Measurements from ENCODE around the gene AKR1D1. TPM values are rescaled to one million over a fixed set of nuclear protein-coding genes. Genes with fewer than 3 reads are reported as not detected.
"Not testable (repeated sequence)": the region's sequence is repeated elsewhere in the genome, so short reads cannot be mapped to it uniquely, and the experiment has no call there.

The AKR1D1 gene, protein sequence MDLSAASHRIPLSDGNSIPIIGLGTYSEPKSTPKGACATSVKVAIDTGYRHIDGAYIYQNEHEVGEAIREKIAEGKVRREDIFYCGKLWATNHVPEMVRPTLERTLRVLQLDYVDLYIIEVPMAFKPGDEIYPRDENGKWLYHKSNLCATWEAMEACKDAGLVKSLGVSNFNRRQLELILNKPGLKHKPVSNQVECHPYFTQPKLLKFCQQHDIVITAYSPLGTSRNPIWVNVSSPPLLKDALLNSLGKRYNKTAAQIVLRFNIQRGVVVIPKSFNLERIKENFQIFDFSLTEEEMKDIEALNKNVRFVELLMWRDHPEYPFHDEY
- not detected in 2 replicates for total RNA-seq (2014; rRNA removed; shearing (Covaris generic))

DNA sequence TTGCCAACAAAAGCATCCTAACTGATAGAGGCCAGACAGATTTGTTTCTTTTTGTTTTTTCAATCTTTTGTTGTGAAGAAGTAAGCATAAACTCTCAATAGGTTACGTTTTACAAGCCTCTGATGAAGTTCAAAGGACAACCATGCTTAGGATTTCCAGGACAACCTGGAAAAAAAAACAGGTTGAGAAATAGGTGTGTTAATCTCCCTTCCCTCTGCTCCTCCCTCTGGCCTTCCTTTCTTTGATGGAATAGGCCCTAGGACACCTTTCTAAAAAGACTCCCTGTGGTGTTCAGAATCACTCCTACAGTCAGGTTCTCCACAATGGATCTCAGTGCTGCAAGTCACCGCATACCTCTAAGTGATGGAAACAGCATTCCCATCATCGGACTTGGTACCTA lies at the start of gene AKR1D1:
TSS of gene AKR1D1 (plus strand) at position 264 of the 400 bp plus-strand sequence. CDS start at position 324, 60 bp downstream.
- DNase-seq (ENCODE audit: low spot score), result no peak

DNA sequence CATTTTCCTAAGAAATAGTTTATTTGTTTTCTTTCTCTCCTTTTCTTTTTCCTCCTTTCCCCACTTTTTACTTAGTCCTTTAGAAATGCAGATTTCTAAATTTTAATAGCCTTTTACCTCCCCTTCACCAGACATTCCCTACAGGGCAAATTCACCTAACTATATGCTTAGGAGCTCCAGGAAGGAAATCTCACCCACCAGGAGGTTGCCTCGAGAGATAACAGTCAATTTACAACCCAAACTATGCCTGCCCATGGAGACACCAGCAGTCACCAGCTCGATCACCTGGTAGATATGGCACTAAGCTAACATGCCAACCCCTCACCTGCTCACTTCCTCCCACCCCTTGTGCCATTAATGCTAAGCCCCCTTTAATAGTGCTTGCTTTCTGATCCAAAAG lies 49.2 kb upstream of the AKR1D1 start:
- no peak for DNase-seq (ENCODE audit: low spot score)

DNA sequence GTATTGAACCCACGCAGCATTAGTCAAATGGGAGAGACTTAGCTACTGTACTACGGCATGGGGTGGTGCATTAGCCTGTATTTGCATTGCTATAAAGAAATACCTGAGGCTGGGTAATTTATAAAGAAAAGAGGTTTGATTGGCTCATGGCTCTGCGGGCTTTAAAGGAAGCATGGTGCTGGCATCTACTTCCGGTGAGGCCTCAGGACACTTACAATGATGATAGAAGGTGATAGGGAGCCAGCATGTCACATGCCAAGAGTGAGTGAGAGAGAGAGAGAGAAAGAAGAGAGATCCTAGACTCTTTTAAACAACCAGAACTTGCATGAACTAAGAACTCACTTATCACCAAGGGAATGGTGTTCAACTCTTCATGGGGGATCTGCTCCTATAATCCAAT lies 47.1 kb upstream of the AKR1D1 start:
- no peak for DNase-seq (ENCODE audit: low spot score)

DNA sequence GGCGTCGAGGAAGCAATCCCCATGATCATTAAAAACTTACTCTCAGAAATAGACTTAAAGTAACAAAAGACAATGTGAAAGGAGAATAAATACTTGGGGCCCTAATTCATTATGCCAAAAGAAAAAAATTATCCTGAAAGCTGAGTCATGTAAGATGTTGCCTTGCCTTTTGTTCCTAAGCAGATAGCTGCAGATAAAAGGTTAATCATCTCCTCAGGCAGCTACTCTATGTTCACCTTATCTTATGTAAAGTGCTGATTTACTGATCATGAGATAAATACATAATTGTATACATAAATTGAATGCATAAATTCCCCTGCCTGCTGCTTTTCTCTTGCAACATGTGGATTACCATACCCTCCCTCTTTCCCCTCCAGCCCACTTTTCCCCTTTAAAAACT lies 46.3 kb upstream of the AKR1D1 start:
- no peak for DNase-seq (ENCODE audit: low spot score)

DNA sequence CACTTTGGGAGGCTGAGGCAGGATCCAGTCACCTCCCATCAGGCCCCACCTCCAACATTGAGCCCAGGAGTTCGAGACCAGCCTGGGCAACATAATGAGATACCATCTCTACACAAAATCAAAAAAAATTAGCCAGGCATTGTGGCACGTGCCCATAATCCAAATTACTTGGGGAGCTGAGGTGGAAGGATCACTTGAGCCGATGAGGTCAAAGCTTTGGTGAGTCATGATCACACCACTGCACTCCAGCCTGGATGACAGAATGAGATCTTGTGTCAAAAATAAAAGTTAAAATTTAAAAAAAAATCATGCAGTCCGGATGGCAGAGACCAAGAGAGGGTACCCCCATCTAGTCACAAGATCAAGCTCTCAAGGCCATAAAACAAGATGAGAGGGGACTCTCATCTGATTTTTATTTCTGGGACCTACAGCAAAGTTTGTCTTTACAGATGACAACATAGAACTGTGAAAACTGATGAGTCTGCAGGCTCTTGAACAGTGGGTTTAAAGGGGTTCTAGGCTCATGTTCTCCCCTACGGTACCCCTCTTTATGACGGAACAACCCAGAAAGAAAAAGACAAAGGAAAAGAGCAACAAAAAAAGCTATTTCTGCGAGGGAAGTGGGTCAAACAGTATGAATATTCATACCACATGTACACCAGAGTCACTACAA lies 45.4 kb upstream of the AKR1D1 start:
- peak; percentile 22 for DNase-seq (ENCODE audit: low spot score)

DNA sequence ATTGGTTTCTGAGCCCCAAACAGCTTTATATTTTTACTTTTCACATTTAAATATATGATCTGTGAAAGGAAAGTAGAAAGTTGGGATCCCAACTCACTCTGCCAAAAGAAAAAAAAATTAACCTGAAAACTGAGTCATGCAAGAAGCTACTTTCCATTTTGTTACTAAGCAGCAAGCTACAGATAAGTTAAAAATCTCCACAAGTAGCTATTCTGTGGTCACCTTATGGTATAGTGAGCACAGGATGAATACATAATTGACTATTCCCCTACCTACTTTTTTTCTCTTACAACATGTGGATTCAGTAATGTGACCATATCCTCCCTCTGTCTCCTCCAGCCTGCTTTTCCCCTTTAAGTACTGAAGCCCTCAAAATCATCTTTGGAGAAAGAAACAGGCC lies 44.1 kb upstream of the AKR1D1 start:
- no peak for DNase-seq (ENCODE audit: low spot score)

DNA sequence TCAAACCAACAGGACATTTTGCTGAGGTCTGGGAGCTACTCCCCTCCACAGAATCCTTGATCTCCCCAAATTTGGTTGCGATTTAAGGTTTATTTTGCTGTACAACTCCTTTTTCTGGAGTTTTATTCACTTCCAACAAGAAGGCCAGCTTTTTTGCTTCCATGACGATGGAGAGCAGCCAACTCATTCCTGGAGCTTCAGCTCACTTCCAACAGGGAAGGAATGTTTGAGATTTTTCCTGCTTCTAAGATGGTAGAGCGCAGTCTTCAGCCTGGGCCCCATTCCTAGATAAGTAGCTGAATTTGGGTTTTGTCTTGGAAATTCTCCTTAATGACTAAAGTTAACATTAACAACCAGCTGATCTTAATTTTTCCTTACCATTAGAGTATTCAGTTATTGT lies 43.5 kb upstream of the AKR1D1 start:
- DNase-seq (ENCODE audit: low spot score), result no peak

DNA sequence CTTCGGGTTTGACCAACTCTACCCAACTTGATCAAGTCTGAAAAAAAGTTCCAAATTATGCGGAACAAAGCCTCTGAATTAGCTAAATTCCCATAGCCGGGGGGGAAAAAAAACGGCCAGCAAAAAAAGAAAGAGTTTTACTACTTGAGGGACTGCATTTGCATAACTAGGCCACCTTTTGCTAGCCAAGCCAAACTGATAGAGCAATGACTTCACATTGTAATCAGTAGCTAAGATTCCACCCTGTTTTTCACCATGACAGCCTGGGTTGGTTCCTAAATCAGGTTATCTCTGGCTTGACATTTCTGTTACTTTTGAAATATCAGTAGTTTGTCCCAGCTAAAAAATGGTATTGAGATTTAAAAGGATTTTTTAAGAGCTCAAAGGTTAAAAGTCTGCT lies 43.0 kb upstream of the AKR1D1 start:
- no peak for DNase-seq (ENCODE audit: low spot score)

DNA sequence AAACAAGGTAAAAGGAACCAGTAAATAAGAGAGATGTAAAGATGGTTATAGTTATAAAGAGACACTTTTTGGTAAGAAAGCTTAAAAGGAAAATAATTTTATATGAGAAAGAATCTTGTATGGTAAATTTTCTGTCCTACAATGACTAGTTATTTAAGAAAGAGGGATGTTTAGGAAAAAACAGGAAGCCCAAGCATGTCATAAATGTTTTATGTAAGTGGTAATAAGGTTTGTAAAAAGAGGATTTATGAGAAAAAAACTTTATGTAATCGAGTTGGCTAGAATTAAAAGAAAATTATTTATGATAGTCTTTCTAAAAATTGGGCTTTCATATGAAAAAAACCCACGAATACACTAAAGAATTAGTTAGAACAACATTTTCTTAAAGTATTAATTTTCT lies 40.1 kb upstream of the AKR1D1 start:
- DNase-seq (ENCODE audit: low spot score), result no peak

DNA sequence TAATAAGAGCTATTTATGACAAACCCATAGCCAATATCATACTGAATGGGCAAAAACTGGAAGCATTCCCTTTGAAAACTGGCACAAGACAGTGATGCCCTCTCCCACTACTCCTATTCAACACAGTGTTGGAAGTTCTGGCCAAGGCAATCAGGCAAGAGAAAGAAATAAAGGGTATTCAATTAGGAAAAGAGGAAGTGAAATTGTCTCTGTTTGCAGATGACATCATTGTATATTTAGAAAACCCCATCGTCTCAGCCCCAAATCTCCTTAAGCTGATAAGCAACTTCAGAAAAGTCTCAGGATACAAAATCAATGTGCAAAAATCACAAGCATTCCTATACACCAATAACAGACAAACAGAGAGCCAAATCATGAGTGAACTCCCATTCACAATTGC lies 36.2 kb upstream of the AKR1D1 start:
- DNase-seq (ENCODE audit: low spot score), result not testable (repeated sequence)

DNA sequence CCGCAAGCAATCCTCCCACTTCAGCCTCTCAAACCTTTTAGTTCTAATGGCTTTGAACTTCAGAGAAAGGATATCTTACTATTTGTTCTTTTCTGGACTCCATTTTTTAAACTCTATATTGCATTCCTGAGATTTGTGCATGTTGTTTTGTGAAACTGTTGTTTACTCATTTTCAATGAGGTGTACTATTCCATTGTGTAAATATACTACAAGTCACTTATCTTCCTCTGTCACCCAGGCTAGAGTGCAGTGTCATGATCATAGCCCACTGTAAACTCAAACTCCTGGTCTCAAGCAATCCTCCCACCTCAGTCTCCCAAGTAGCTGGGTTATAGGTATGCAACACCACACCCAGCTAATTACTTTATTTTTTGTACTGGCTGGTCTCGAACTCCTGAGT lies 31.4 kb upstream of the AKR1D1 start:
- no peak for DNase-seq (ENCODE audit: low spot score)

DNA sequence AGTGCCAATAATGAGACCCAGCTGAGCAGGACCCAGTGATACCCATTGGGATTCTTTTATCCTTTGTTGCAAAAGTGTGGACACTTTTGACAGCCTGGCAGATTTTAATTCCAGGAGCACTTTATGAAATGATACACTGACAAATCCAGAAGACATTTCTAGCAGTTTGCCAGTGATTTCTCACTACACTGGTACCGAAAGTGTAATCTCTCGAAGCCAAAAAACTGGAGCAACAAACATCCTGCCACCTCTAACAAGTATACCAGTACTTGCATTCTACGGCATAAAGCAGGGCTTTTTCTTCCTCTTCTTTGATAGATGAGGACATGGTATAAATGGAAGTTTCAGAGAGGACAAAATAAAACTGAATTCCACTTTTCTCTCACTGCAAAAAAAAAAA lies 28.4 kb upstream of the AKR1D1 start:
- DNase-seq (ENCODE audit: low spot score), result no peak

DNA sequence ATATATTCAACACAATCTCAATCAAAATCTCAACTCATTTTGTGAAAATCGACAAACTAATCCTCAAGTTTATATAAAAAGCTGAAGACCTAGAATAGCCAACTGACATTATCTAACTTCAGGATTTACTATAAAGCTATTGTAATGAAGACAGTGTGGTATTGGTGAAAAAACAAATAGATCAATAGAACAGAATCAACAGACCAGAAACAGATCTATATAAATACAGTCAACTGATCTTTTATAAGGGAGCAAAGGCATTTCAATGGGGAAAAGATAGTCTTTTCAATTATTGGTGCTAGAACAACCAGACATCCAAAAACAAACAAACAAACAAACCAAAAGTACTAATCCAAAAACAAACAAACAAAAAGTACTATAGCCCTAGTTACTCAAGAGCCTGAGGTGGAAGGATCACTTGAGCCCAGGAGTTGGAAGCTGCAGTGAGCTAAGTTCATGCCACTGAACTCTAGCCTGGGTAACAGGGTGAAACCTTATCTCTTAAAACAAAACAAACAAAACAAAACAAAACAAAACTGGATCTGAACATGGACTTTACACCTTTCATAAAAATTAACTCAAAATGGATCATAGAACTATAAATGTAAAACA lies 26.6 kb upstream of the AKR1D1 start:
- no peak for DNase-seq (ENCODE audit: low spot score)

DNA sequence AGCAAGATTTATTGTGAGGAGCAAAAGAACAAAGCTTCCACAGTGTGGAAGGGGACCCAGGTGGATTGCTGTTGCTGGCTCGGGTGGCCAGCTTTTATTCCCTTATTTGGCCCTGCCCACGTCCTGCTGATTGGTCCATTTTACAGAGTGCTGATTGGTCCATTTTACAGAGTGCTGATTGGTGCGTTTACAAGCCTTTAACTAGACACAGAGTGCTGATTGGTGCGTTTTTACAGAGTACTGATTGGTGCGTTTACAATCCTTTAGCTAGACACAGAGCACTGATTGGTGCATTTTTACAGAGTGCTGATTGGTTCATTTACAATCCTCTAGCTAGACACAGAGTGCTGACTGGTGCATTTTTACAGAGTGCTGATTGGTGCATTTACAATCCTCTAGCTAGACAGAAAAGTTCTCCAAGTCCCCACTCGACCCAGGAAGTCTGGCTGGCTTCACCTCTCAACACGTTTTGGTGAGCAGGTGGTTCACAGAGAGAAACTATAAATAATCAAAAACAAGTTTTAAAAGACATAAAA lies 24.5 kb upstream of the AKR1D1 start:
- DNase-seq (ENCODE audit: low spot score), result not testable (repeated sequence)

DNA sequence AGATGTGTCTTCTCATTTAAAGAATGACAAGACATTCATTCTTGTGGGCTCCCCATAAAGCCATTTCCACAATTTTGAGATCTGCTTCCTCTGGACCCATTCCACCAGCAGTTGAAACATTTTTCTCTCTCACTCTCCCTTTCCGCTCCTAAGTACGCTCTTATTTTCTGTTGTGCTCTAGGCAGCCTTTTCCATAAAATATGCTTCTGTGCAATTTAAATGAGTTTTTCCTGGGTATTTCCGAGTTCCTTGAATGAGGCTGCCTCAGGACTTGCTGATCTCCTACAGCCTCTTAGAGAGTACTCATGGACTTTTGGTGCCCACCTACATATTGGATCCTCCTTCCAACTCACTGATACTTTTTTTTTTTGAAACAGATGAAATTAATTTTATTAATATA lies 23.6 kb upstream of the AKR1D1 start:
- DNase-seq (ENCODE audit: low spot score), result no peak

DNA sequence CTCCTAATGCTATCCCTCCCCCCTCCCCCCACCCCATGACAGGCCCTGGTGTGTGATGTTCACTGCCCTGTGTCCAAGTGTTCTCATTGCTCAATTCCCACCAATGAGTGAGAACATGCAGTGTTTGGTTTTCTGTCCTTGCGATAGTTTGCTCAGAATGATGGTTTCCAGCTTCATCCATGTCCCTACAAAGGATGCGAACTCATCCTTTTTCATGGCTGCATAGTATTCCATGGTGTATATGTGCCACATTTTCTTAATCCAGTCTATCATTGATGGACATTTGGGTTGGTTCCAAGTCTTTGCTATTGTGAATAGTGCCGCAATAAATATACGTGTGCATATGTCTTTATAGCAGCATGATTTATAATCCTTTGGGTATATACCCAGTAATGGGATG lies 20.6 kb upstream of the AKR1D1 start:
- not testable (repeated sequence) for DNase-seq (ENCODE audit: low spot score)

DNA sequence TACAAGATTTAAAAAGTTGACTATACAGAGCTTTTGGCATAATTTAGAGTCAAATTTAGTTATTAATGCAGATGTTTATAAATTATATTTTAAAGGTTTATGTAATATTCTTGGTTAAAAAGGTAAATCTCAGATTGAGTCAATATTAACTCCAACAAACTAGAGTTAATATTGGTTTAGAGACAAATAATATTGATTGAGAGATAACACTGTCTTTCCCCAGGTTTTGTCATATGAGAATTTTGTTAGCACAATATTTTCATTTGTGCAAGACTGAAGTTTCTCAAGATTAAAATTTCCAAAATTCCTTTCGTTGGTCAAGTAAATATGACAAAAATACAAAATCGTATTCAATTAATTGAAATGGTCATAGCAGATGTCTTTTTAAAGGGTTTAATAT lies 12.9 kb upstream of the AKR1D1 start:
- DNase-seq (ENCODE audit: low spot score), result no peak

DNA sequence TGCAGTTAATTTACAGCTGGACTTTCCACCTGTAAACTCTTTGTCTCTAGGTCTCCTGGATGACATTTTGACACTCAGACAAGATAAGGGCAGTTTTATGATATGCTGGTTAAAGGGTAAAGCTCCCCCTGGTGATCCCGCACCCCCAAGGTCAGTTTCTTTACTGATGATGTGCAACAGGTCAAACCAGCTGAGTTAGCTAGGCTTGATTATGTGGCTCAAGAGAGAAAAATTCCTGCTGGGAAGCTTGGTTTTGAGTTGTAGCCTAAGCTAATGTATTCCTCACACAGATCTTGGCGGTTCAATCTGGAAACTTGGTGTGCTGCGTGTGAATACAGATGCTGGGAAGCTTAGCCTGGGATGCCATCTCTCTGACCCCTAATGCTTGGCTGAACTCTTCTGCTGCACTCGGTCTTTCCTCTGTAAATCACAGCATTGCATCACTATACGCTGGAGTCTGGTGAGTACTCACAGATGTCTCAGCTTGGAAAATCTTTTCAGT lies 11.4 kb upstream of the AKR1D1 start:
- DNase-seq (ENCODE audit: low spot score), result no peak

DNA sequence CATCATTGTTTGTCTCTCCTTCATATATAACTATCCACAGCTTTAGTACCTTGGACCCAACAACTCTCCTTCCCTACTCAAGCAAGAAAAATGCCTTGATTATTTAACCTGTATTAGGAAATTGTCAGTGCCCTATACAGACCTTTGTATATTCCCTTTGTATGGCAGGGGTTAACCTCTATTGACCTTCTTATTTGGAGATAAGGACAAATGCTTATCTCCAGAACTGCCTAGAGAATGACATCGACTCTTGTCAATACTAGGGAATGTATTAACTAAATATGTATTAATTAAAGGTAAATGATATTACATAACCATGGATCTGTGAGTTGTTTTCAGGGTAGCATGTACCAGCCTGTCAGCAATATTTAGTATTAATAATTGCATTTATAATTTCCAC lies 10.4 kb upstream of the AKR1D1 start:
- DNase-seq (ENCODE audit: low spot score), result no peak

DNA sequence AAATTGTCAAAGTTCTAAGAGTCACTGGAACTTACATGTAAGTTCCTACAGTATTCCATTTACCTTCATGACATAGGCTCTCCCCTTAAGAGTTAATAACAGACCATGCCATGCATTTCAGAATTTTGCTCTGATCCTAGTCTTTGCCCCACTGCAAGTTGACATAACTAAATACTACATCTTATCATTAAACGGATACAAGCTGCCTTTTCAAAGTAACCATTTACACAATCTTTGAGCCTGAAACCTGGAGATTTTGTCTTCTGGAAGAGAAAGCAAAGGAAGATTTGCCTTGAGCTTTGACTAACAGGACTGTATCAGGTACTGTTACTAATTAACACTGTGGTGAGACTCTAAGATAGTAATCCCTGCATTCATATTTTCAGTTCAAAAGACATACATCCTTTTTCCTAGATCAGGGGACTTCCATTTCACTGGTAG lies 9.3 kb upstream of the AKR1D1 start:
- no peak for DNase-seq (ENCODE audit: low spot score)

DNA sequence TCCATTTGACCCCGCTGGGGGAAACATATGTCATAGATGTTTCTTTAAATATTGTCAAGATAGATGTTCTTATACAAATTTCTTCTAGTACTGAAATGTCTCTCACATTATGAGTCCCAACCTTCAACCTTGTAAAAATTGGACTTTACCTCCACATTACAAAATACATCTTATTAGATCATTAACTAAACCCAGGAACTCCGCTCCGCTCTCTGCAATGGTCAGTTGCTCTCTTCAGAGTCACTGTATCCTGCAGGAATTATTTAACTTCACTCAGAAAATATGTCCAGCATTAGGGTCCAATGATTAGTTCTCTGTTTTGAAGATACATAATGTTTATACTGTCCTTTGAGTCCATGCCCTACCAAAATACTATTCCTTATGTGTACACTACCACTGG lies 8.5 kb upstream of the AKR1D1 start:
- DNase-seq (ENCODE audit: low spot score), result no peak

DNA sequence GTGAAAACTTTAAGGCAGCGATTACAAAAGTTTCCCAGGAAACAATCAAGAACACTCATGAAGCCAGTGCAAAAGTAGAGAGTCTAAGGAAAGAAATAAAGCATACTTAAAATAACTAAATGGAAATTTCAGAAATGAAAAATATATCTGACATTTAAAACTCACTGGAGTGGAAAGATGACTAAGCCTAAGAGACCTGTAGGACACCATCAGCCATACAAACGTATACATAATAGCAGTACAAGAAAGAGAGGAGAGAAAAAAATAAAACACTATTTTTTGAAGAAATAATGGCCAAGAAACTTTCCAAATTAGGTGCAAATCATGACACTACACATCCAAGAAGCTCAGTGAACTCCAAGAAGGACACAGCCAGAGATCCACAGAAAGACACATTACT lies 5.4 kb upstream of the AKR1D1 start:
- no peak for DNase-seq (ENCODE audit: low spot score)

DNA sequence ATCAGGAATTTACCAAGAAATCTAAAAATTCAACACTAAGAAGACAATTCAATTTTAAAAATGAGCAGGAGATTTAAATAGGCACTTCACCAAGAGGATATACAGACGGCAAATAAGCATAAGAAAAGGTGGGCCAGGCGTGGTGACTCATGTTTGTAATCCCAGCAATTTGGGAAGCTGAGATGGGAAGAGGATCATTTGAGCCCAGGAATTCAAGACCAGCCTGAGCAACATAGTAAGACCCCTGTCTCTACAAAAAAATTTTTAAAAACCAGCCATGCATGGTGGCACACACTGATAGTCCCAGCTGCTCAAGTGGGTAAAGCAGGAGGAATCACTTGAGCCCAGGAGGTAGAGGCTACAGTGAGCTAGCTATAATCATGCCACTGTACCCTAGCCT lies 3.5 kb upstream of the AKR1D1 start:
- DNase-seq (ENCODE audit: low spot score), result no peak
